Fibroblast of lung (primary cell): Measurements from ENCODE around the gene SH3YL1. TPM values are rescaled to one million over a fixed set of nuclear protein-coding genes. Genes with fewer than 3 reads are reported as not detected.

Experiments
- DNase-seq, 2 donors: peaks; one replicate each; pipeline versions ENCODE4 v3.0.0 to v3.0.0-alpha.2; 2010; ENCODE audit warnings: low read depth in 2 of 2
- H2AFZ ChIP-seq: 2 replicates; pipeline ENCODE4 v1.5.1; 2012; ENCODE audit warnings: low read length, control low read depth, inconsistent platforms
- H3K27ac ChIP-seq: 2 replicates; pipeline ENCODE4 v1.5.1; 2011; ENCODE audit warnings: low read length, control low read depth; ENCODE audit not compliant: insufficient read depth
- H3K27me3 ChIP-seq: 2 replicates; pipeline ENCODE4 v1.5.1; 2011; ENCODE audit warnings: mild to moderate bottlenecking, low read length; ENCODE audit not compliant: control insufficient read depth, insufficient read depth
- H3K36me3 ChIP-seq: 2 replicates; pipeline ENCODE4 v1.5.1; 2011; ENCODE audit warnings: low read length; ENCODE audit not compliant: control insufficient read depth, insufficient read depth
- H3K4me1 ChIP-seq: 2 replicates; pipeline ENCODE4 v1.5.1; 2011; ENCODE audit warnings: low read length; ENCODE audit not compliant: control insufficient read depth, insufficient read depth; ENCODE audit errors: extremely low read depth
- H3K4me2 ChIP-seq: 2 replicates; pipeline ENCODE4 v1.5.1; 2011; ENCODE audit warnings: low read length, control low read depth; ENCODE audit not compliant: insufficient read depth; ENCODE audit errors: extremely low read depth
- H3K4me3 ChIP-seq, 4 experiments: fragments of 200-600 bp in 1 of 4; sonication (generic) in 1 of 4; replicated peaks in 1 of 4; 2 replicates each; pipeline ENCODE4 v1.5.1; 2011 to 2016; ENCODE audit warnings: low read length in 4 of 4, low read depth in 3 of 4, mild to moderate bottlenecking in 3 of 4, control low read depth in 2 of 4, inconsistent platforms in 1 of 4, mixed read lengths in 1 of 4; ENCODE audit not compliant: insufficient read depth in 1 of 4; ENCODE audit errors: control extremely low read depth in 1 of 4
- H3K79me2 ChIP-seq: 2 replicates; pipeline ENCODE4 v1.5.1; 2012; ENCODE audit warnings: mild to moderate bottlenecking, low read length, inconsistent platforms; ENCODE audit not compliant: control insufficient read depth, insufficient read depth
- H3K9ac ChIP-seq: 2 replicates; pipeline ENCODE4 v1.5.1; 2011; ENCODE audit warnings: mild to moderate bottlenecking, low read length, control low read depth; ENCODE audit not compliant: insufficient read depth
- H3K9me3 ChIP-seq: 2 replicates; pipeline ENCODE4 v1.5.1; 2012; ENCODE audit warnings: low read depth, low read length; ENCODE audit not compliant: control insufficient read depth, insufficient read depth
- H4K20me1 ChIP-seq: 2 replicates; pipeline ENCODE4 v1.5.1; 2011; ENCODE audit warnings: low read length; ENCODE audit not compliant: control insufficient read depth, insufficient read depth; ENCODE audit errors: extremely low read depth
- EZH2 ChIP-seq: IDR thresholded peaks from 2 replicates; pipeline ENCODE4 v1.5.1; 2012; ENCODE audit warnings: low read length, control low read depth, mild to moderate bottlenecking; ENCODE audit errors: missing control alignments
- polyA plus RNA-seq, 2 donors: library from polyadenylated mRNA; depleted of rRNA in 1 of 2; stranded (reverse) in 1 of 2; unstranded in 1 of 2; fragments of >200 nt; gene quantifications; 2 replicates each; pipeline ENCODE4 v1.2.1, GENCODE V29; 2011 to 2012; ENCODE audit warnings: missing spikeins in 1 of 2
- total RNA-seq: library from RNA; depleted of rRNA; stranded (reverse); fragments of >200 nt; gene quantifications from 2 replicates; pipeline ENCODE4 v1.2.1, GENCODE V29; 2014
- TF ChIP-seq, protein P1 (sequence below), 2 donors: IDR thresholded peaks in 1 of 2; conservative IDR thresholded peaks in 1 of 2; 1 replicate in 1 of 2; 2 replicates in 1 of 2; pipeline ENCODE4 v1.5.1; 2011 to 2012; ENCODE audit warnings: low read length in 2 of 2, control low read depth in 1 of 2, inconsistent platforms in 1 of 2, low read depth in 1 of 2, mild to moderate bottlenecking in 1 of 2

The SH3YL1 gene
- total and polyA plus RNA-seq, 2 donors (not counting 1 experiment from before 2014, with no cell fraction given): 36.5 to 37.9 TPM

DNA sequence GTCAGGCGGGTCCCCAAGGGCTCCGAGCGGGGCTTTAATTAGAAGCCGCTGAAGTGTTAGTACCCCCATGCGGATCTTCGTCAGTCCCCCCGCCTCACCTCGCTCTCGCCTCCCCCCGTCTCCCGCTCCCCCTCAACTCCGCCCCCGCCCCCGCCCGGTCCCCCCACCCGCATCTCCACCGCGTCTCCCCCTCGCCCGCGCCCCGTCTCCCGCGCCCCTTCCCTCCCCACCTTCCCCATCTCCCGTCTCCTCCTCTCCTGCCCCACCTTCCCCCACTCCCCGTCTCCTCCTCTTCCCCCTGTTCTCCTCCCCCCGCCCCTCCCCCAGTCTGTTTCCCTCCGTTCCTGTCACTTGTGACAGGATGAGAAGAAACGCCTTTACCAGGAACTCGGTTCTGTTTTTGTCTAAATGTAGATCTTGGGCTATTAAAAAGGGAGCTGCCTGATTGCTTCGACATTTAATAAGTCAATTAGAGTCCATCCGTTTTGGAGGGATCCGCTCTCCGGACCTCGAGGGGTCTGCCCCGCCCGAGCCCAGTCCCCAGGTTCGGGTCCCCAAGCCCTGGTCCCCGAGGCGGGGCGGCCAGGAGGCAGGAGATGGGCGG is 25.0 kb upstream of the SH3YL1 start:
- Histone ChIP-seq H2AFZ (no peak overlapping the region), H3K27me3 (peaks cover 6% of the 10 kb centered on the region), H3K4me2 (peak overlapping the region; percentile 76)

DNA sequence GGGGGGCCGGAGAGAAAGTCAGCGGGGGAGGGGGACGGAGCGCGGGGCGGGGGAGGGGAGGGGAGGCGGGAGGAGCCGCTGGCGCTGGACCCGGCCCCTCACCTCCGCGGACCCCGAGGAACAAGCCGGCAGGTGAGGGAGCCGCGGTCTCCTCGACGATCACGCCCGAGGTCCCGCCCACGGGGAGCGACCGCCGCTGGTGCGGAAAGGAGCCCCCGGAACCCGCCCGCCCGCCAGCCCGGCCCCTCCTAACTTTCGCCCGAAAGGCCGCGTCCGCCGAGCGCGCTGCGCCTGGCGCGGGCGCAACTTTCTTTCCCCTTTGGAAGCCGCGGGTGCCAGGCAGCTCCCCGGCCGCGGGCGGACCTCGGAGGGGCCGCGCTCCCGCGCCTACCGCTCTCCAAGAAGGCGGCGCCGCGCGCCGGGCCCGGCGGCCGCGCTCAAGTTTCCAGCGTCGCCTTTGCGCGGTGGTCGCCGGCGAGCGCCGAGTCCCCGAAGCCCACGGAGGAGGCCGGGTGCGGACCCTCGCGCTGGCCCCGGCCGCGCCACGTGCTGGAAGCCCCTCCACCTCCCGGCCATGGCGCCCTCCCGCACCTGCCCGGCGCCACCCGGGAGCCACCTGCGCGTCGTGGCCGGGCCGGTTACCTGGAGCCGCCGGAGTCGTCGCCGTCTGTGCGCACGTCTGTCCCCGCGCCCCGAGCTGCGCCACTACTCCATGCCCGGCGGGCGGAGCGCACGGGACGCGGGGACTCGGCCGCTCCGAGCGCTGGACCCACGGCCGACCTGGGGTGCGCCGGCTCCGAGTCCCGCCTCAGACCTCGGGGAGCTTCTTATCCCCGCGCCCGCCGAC is 24.3 kb upstream of the SH3YL1 start, which contains the start of gene ALKAL2:
Gene ALKAL2 (minus strand): TSS at position 181 of the 847 bp plus-strand sequence. CDS start 256 bp downstream, outside the sequence.
- TF ChIP-seq, protein P1, sequence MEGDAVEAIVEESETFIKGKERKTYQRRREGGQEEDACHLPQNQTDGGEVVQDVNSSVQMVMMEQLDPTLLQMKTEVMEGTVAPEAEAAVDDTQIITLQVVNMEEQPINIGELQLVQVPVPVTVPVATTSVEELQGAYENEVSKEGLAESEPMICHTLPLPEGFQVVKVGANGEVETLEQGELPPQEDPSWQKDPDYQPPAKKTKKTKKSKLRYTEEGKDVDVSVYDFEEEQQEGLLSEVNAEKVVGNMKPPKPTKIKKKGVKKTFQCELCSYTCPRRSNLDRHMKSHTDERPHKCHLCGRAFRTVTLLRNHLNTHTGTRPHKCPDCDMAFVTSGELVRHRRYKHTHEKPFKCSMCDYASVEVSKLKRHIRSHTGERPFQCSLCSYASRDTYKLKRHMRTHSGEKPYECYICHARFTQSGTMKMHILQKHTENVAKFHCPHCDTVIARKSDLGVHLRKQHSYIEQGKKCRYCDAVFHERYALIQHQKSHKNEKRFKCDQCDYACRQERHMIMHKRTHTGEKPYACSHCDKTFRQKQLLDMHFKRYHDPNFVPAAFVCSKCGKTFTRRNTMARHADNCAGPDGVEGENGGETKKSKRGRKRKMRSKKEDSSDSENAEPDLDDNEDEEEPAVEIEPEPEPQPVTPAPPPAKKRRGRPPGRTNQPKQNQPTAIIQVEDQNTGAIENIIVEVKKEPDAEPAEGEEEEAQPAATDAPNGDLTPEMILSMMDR (conservative IDR thresholded peaks at IDR 0.05 in 1 of 2, IDR thresholded peaks at IDR 0.05 in 1 of 2; ENCODE audit: low read depth in 1 of 2, low read length in 2 of 2): no peak
- TF ChIP-seq EZH2: peak; percentile 95
- no peak within 1 kb of the TSS for H3K27ac ChIP-seq
- H3K79me2 ChIP-seq: no peaks in the 10 kb centered on the region
- H3K9me3 ChIP-seq: no peaks in the 10 kb centered on the region
- H3K4me1 ChIP-seq: peaks cover 3% of the 10 kb centered on the region
- H3K4me2 ChIP-seq: peak within 1 kb of the TSS; percentile 32
- peak within 1 kb of the TSS in 2 of 4 experiments; percentile 5 to 38 for H3K4me3 ChIP-seq
- H3K36me3 ChIP-seq: no peaks in the 10 kb centered on the region
- no peak within 1 kb of the TSS for H3K9ac ChIP-seq
- DNase-seq: peak in 1 of 2 donors; percentile 25
- H4K20me1 ChIP-seq: no peaks in the 10 kb centered on the region
- H3K27me3 ChIP-seq: peaks cover 6% of the 10 kb centered on the region
- H2AFZ ChIP-seq: no peak within 1 kb of the TSS

More for the DNA sequence above, 25.0 kb upstream of the SH3YL1 start:
- peak overlapping the region in 1 of 4 experiments; percentile 61 for H3K4me3 ChIP-seq
- no peak overlapping the region for H3K9ac ChIP-seq
- no peaks in the 10 kb centered on the region for H3K36me3 ChIP-seq
- H3K27ac ChIP-seq: no peak overlapping the region
- H3K9me3 ChIP-seq: no peaks in the 10 kb centered on the region
- no peak for DNase-seq
- H3K79me2 ChIP-seq: no peaks in the 10 kb centered on the region
- TF ChIP-seq EZH2: no peak
- TF ChIP-seq, protein P1 (conservative IDR thresholded peaks at IDR 0.05 in 1 of 2, IDR thresholded peaks at IDR 0.05 in 1 of 2; ENCODE audit: low read depth in 1 of 2, low read length in 2 of 2): no peak
- H3K4me1 ChIP-seq: peaks cover 3% of the 10 kb centered on the region
- no peaks in the 10 kb centered on the region for H4K20me1 ChIP-seq

DNA sequence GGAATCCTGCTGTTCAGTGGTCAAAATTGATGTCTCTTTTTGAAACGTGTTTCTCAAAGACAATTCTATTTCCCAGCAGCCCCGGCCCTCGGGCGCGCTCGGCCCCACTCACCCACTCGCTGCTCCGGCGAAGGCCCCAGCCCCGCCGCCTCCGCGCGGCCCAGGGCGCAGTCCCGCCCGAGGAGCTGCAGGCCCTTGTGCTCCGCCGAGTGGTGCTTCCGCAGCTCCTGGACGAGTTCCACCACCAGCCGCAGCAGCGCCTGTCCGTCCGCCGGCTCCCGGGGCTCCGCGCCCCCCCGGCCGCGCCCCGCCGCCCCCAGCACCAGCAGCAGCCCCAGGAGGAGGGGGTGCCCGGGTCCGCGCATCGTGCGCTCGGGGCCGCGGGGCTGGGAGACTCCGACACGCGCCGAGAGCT is 23.6 kb upstream of the SH3YL1 start:
- H3K4me1 ChIP-seq: peaks cover 3% of the 10 kb centered on the region
- H3K27me3 ChIP-seq: peaks cover 6% of the 10 kb centered on the region
- no peaks in the 10 kb centered on the region for H4K20me1 ChIP-seq
- no peaks in the 10 kb centered on the region for H3K9me3 ChIP-seq
- H3K4me2 ChIP-seq: peak overlapping the region; percentile 32
- no peak overlapping the region for H3K9ac ChIP-seq
- no peak overlapping the region for H2AFZ ChIP-seq
- H3K36me3 ChIP-seq: peaks cover 1% of the 10 kb centered on the region
- peak; percentile 48 to 62 for DNase-seq
- TF ChIP-seq, protein P1 (conservative IDR thresholded peaks at IDR 0.05 in 1 of 2, IDR thresholded peaks at IDR 0.05 in 1 of 2; ENCODE audit: low read depth in 1 of 2, low read length in 2 of 2): no peak
- TF ChIP-seq EZH2: no peak
- no peaks in the 10 kb centered on the region for H3K79me2 ChIP-seq
- peak overlapping the region in 2 of 4 experiments; percentile 5 to 38 for H3K4me3 ChIP-seq
- H3K27ac ChIP-seq: no peak overlapping the region
